HG03354 (cell line): ENCODE measurements around the gene DRC7.
"Not testable (repeated sequence)": the region's sequence is repeated elsewhere in the genome, so short reads cannot be mapped to it uniquely, and the experiment has no call there.

Source experiments
- ATAC-seq: cut with Tn5 transposase; IDR thresholded peaks from one replicate; pipeline ENCODE4 v1.9.1; 2021; ENCODE audit warnings: mild to moderate bottlenecking; ENCODE audit not compliant: unreplicated experiment, poor library complexity, severe bottlenecking

The DRC7 gene

GRCh38 chr16:57704905-57705852 is 10.6 kb downstream of the DRC7 start:
- no peak for ATAC-seq

- ATAC-seq: no peak
Observed at GRCh38 chr16:57706717-57707116, 12.1 kb downstream of the DRC7 start.

DNA sequence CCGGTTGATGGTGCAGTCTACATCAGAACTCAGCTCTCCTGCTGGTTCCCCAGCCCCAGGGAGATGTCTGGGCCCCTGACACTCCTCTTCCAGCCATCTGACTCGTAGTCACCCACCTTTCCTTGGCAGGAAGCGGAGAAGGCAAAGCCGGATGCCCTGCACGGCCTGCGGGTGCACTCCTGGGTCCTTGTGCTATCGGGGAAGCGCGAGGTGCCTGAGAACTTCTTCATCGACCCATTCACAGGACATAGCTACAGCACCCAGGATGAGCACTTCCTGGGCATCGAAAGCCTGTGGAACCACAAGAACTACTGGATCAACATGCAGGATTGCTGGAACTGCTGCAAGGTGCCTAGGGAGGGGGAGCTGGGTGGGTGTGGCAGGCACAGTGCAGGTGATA is 12.7 kb downstream of the DRC7 start:
- no peak for ATAC-seq

DNA sequence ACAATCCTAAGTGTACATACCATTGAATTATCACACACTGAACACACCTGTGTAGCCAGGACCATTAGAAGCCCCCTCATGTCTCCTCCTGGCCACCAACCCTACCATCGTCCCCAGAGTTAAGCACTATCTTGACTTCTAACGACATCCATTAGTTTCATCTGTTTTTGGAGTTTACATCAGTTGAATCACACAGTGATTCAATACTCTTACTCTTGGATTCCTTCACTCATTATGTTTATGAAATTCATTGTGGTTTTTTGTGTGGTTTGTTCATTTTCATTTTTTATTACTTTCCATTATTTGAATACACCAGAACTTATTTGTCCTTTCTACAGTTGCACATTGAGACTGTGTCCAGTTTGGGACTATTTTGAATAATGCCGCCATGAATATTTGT is 13.6 kb downstream of the DRC7 start:
- ATAC-seq: no peak

GRCh38 chr16:57709663-57710062 is 15.1 kb downstream of the DRC7 start:
- no peak for ATAC-seq

DNA sequence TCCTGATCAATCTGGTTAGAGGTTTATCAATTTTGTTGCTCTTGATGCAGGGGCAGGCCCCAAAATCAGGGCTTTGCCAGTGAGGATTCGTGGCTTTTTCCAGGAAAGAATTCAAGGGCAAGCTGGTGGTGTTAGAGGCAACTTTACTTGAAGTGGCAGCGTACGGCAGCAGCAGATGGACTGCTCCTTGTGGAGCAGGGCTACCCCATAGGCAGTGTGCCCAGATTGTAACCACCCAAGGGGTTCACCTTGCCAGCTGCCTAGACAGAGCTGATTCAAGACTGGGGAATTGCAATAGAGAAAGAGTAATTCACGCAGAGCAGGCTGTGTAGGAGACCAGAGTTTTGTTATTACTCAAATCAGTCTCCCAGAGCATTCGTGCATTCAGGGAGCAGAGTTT is 16.7 kb downstream of the DRC7 start:
- ATAC-seq: no peak

DNA sequence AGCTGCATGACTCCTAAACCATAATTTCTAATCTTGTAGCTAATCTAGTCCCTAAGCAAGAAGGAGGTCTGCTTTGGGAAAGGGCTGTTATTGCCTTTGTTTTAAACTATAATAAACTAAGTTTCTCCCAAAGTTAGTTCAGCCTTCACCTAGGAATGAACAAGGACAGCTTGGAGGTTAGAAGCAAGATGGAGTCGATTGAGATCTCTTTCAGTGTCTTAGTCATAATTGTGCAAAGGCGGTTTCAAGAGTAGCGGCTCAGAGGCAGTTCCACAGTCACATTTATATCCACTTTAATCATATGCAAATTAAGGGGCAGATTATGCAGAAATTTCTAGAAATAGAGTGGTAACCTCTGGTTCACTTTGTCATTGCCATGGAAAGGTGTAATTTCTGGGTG is 17.4 kb downstream of the DRC7 start:
- no peak for ATAC-seq

- not testable (repeated sequence) for ATAC-seq
Observed at GRCh38 chr16:57712569-57712968, 18.0 kb downstream of the DRC7 start.

GRCh38 chr16:57713596-57713995 is 19.0 kb downstream of the DRC7 start:
- no peak for ATAC-seq

- no peak for ATAC-seq
Observed at GRCh38 chr16:57714047-57714446, 19.4 kb downstream of the DRC7 start.

DNA sequence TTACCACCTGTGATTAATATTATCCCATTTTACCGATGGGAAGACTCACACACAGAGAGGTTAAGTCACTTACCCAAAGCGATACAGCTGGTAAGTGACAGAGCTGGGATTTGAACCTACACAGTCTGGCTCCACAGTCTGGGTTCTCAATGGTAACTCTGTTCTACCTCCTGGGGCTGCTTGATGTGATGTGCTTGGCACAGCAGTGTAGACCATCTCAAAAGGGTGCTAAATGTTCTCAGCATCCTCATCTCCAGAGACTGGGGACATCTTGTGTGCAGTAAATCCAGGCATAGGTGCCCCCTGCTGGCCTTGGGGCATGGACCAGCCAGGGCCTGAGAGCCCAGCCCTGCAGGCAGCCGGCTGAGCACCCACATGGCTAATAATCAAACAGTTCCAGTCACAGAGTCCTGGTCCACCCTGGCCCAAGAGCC is 25.6 kb downstream of the DRC7 start:
- no peak for ATAC-seq

- no peak for ATAC-seq
Observed at GRCh38 chr16:57721356-57722209, 27.0 kb downstream of the DRC7 start.

DNA sequence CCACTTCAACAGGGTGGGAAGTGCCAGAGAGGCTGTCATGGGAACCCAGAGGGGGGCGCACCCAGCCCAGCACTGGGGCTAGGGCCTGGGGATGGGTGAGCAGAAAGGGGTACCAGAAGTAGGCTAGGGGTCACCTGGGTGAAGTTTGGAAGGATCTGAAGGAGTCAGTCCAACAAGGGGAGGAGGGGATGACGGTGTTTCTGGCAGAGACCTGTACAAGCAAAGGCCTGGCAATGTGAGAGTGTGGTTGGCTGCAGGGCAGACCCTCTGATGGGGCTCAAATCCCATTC is 27.5 kb downstream of the DRC7 start:
- ATAC-seq: no peak

DNA sequence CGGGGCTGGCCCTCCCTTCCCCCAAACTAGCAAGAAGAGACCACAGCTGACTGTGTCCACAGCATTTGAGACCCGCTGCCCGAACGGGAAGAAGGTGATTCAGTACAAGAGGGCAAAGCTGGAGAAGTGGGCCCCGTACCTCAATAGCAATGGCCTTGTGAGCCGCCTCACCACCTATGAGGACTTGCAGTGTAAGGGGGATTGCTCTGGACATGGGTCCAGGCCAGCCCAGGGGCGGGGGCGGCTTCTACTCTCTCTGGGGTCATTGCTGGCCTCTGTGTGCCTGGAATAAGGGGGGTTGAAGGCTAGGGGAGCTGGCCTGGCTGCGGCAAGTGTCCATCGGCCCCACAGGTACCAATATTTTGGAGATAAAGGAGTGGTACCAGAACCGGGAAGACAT is 28.0 kb downstream of the DRC7 start:
- ATAC-seq: no peak

- no peak for ATAC-seq
Observed at GRCh38 chr16:57723170-57723569, 28.6 kb downstream of the DRC7 start.

DNA sequence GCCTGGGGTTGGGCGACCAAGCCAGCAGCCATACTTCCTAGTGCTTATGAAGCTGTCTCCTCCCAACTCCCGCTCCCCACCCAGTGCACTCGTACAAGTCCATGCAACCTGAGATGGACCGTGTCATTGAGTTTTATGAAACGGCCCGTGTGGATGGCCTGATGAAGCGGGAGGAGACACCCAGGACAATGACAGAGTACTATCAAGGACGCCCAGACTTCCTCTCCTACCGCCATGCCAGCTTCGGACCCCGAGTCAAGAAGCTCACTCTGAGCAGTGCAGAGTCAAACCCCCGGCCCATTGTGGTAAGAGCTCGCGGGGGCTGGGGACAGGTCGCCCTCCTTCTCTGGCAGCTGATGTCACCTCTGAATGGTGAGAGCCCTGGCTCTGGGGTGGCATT is 29.9 kb downstream of the DRC7 start:
- no peak for ATAC-seq

DNA sequence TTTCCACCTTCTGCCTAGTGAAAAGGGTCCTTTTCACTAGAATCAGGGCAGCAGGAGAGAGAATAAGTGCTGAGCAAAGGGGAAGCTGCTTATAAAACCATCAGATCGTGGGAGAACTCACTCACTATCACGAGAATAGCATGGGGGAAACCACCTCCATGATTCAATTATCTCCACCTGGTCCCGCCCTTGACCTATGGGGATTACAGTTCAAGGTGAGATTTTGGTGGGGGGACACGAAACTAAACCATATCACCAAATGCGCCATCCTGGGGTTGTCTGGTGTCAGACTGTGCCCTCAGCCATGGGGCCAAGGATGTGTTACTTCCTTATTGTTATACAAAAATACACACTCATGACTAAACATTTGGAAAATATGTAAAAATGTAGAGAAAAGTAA is 30.5 kb downstream of the DRC7 start:
- no peak for ATAC-seq

DNA sequence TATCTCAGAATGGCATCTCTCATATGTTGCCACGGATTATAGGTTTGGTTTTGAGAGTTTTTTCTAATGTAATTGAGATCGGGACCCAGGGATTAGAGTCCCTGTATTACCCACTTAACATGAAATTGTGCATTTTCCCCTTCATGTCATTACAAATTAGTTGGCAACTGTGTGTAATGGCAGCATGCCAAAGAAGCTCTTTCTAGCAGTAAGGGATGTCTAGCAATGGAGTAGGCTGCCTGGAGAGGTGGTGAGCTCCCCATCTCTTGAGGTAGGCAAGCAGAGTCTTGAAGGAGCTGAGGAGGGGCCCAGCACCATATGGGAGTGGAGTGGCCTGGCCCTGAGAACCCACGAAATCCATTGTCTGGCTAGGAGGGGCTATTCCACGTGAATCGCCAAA is 30.9 kb downstream of the DRC7 start:
- ATAC-seq: no peak

DNA sequence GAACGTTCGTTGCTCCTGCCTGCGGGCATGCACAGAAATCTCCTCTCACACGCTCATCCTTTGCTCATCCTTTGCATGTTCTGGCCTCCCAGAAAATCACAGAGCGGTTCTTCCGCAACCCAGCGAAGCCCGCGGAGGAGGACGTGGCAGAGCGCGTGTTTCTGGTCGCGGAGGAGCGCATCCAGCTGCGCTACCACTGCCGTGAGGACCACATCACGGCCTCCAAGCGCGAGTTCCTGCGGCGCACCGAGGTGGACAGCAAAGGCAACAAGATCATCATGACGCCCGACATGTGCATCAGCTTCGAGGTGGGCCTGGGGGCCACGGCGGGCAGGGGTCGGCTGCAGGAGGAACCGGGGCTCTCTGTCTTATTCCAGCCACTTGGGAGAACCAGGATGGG is 31.4 kb downstream of the DRC7 start:
- no peak for ATAC-seq

GRCh38 chr16:57726433-57726947 is 31.9 kb downstream of the DRC7 start:
- ATAC-seq: no peak

GRCh38 chr16:57727610-57728009 is 33.0 kb downstream of the DRC7 start:
- no peak for ATAC-seq
